GM19023 (cell line): Measurements from ENCODE around the gene CAMK4.
"Not testable (repeated sequence)": the region's sequence is repeated elsewhere in the genome, so short reads cannot be mapped to it uniquely, and the experiment has no call there.

Experiments
- ATAC-seq: cut with Tn5 transposase; IDR thresholded peaks from one replicate; pipeline ENCODE4 v1.9.1; 2021; ENCODE audit warnings: mild to moderate bottlenecking, moderate library complexity; ENCODE audit not compliant: unreplicated experiment

CAMK4 gene

DNA sequence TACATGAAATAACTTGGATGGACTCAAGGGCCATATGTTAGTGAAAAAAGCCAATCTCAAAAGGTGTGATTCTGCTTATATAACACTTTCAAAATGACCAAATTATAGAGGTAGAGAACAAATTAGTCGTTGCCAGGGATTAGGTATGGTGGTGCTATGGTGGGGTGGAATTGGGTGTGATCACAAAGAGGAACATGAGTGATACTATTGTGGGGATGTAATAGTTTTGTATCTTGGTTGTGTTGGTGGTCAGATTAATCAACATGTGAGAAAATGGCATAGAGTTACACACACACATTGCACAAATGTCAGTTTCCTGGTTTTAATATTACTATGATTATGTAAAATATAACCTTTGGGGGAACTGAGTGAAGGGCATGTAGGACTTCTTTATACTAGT, 31.9 kb downstream of the CAMK4 start:
- ATAC-seq = no peak

DNA sequence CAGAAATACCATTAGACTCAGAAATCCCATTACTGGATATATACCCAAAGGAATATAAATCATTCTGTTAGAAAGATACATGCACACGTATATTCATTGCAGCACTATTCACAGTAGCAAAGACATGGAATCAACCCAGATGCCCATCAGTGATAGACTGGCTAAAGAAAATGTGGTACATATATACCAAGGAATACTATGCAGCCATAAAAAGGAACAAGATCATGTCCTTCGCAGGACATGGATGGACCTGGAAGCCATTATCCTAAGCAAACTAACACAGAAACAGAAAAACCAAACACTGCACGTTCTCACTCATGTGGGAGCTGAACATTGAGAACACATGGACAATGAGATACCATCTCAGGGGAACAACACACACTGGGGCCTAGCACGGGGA, 33.4 kb downstream of the CAMK4 start:
- not testable (repeated sequence) for ATAC-seq

DNA sequence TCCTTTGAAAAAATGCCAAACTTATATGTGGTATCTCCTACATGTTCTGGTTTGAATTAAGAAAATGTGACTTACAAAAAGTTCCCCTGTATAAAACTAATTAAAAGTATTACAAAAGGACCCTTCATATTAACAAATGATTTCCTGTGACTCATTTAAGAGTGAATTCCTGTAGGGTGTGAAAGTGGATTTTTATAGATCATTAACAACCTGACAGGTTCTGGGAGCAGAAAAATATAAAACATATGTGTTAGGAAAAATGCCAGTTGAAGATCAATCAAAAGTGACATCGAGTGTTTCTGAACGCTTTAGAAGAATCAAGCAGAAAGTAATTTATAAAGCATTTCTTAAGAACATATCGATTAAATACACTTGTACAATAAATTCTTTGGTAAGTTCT, 35.5 kb downstream of the CAMK4 start:
- no peak for ATAC-seq

DNA sequence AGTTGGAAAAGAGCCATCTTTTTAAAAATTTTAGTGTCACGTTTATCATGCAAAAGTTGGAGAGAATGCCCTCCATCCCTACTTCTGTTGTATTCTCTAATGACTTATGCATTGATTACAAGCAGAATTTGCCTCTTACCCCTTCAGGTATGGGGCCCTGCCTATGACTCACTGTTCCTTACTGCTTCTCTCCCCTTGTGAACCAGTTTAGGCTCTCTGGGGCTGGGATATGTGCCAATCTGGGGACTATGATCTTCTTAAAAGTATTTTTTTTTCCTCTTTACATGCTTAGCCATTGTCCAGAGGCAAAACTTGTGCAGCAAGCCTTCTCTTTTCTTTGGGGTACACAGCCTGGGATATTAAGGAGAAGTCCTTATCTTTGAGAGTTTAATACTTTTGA, 37.4 kb downstream of the CAMK4 start:
- no peak for ATAC-seq

DNA sequence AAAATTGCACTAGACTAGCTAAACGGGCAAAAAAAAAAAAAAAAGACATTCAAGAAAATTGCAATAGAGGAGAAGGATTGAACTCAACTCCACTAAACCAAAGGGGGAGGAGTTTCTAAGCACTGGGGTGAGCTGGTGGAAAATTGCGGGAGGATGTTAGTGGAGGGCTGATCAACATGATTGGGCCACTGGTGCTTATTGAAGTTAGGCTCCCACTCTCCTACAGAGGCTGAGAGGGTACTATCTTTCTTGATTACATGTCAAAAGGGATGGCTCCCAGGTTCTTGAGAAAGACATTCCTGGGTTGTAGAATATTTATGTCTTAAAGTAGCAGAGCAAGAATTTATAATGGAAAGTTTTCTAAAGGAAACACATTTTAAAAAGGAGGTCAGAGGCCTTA, 38.0 kb downstream of the CAMK4 start:
- ATAC-seq = no peak

DNA sequence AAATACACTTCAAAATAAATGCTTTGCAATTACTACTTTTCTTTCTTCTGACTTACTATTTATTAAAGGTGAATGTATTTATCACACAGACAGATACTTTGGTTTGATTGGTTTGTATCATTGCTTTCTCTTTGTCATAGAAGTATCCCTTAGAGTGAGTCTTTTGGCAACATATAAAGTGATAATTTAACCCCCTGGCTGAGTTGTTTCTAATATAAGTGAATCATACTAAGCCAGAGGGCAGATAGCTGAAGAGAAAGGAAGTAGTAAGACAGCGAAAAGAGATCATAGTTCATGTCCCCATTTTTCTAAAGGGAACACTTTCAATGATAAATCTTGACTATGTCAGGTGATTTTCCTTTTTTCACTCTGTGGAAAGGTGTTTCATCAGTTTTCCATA, 38.6 kb downstream of the CAMK4 start:
- ATAC-seq = no peak

DNA sequence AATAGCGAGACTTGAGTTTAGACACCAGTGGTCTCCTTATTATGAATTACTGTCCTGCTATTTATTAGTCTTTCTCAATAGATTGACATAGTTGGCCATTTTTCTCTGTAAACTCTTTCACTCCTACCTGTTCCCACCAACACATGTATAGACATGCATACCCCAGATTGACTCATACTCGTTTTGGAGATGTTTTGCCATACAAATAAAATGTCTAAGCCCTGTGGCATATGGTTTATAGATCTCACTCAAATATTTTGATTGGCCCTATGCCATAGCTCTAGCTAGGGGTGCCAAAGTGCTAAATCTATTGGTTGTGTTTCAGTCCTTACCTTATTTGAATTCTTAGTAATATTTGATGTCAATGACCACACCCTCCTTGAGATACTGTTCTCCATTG, 42.3 kb downstream of the CAMK4 start:
- ATAC-seq = no peak

DNA sequence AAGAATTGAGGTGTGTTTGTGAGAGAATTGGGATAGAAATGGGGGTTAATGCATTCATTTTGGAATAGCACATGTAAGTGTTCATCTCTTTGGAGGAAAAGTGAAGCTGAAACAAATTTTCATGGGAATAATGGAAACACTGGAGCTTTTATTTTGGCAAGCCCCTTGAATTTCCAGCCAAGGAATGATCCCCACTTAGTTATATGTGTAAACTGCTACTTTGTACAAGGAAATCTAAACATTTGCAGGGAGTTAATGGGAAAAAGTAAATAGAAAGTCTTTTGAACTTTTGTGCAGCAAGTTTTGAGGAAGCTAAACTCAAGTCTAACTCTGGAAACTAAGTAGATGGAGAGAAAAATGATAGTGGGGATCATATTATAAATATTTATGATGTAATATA, 44.1 kb downstream of the CAMK4 start:
- ATAC-seq = no peak

DNA sequence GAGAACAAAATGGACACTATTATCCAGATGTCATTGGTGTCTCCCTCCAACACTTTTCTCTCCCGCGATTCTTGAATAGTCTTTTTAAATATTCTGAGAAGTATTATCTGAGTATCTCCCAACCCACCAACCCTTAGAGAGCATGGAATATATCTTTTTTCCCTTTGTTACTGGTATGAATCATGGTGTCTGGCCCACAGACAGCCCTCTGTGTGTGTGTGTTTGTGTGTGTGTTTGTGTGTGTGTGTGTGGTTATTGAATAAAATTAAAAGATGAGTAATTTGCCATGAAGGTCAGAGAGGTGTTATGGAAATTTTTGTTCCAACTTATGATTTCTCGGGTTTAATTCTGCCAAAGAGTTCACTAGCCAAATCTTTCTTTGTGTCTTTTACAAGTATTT, 47.7 kb downstream of the CAMK4 start:
- no peak for ATAC-seq

DNA sequence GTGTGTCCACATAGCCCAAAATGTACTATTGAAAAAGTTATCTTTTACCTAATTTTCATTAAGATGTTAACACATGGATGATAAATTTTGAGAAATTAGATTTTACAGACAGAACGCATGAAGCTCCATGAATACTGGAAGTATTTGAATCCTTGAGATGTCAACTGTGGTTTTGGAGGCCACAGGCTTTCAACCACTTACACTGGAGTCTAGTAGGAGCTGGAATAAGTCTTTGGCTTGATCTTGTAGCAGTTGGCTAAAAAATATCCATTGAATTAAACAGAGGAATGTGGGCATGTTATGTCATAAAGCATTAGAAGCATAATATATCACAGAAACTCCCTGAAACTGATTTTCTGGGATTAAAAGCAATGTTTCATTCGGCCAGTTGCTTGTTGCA, 52.9 kb downstream of the CAMK4 start:
- no peak for ATAC-seq

DNA sequence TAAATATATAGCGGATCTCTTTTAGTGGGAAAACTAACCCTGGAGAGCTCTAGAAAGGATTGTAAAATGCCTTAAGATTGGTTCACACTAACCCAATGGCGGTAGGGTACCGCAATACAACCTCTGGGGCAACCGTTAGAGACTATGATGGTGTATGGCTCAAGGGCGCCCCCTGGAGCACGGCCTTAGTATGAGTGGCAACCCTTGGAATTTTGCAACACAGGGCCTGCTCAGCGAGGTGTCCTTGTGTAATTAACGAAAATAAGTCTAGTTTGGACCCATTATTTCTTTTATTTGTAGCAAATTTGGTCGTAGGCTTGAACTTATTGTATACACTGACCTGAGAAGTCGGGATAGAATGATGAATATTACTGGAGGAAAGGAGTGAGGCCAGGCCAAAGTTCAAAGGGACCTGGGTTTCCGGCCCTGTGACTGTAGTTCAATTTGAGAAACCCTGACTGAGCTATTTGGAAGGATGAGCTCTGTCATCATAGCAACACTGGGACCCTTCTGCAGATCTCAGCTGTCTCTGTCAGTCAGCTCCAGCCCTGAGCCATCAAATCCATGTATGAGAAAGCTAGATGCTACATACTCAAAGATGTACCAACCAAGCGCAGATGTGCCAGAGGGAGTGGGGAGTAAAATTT, 54.8 kb downstream of the CAMK4 start:
- peak; percentile 93 for ATAC-seq

DNA sequence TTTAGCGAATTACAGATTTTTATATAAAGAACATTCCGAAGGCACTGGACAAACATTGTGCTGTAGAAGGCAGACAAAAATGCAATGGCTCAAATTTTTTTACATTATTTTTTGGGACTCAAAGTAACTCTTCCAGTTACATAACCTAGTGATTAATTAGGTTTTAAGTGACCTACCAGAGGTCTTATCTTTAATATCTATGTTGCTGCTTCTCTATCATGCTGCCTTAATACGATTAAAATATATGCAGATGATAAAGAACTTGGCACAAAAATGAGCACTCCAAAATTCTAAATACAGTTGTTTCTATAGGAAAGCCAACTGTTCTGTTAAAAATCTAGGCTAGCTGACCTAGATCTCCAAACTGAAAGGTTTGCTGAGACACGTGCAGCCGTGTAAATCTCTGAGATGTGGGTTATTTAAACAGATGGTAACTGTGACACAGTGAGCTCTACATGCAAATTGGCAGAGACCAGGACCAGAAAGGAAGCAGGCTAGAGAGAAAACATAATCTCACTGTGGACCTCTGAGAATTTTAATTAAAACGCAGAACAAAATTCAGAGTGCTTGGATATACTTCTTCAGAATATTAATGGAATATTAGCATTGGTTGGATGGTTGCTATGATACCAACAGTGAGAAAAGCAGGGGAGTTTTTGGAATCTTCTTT, 56.2 kb downstream of the CAMK4 start:
- ATAC-seq = peak; percentile 62

DNA sequence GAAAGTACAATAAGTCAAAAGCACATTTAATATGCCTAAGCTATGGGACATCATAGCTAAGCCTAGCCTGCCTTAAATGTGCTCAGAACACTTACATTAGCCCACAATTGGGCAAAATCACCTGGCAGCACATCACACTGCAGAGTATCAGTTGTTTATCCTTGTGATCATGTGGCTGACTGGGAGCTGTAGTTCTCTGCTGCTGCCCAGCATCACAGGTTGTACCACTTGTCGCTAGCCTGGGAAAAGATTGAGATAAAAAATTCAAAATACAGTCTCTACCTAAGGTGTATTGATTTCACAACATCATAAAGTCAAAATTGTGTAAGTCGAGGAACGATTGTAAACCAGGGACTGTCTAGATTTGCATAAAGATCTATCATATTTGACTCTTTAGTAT, 58.6 kb downstream of the CAMK4 start:
- no peak for ATAC-seq

DNA sequence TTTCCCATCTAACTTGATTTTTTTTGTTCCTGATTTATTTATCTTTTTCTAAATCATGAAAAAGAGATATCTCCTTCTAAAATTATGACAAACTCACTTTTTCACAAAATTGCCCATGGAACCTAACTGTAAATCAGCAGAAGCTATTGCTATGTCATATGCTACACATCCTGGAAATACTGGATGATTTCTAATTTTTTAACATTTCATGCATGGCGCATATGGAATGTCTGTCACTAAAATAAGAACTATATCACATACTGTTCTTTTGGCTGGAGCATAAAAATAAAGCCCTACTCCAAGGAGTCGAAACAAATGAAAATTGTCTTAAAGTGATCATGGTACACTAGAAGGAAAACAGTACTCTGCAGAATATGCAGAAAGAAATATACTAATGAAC, 60.6 kb downstream of the CAMK4 start:
- ATAC-seq = no peak

DNA sequence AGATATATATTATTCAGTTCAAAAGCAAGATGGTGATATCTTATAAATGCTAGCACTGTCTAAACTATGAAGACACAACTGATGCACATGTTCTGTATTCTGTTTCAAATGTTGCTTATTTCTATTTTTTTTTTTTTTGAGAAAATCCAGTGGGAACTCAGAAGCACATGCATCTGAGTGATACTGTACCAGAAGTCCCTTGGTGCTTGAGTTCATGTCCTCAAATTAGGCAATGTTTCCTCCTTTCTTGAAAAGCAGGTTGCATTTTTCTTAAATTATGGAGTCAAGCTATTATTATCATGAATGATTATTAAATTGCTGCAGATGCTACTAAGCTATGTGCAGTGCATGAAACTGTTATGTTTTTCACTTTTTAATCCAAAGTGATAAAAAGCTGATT, 70.4 kb downstream of the CAMK4 start:
- ATAC-seq = no peak

DNA sequence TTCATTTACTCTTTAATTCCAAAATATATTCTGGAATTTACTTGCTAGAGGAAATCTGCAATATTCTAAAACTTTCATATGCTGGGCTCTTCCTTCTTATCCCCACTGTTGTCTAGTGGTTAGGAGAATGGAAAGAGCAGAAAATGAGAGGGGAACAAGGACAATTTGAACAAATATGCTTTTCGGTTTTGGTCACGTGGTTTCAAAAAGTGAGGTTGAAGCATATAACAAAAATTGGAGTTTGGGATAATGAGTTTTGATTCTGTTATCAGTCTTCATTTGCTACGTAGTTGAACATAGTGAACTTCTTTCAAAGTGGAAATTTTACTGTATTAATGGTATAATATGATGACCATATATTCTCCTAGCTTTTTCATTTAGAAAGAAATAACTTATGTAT, 71.5 kb downstream of the CAMK4 start:
- ATAC-seq = no peak

DNA sequence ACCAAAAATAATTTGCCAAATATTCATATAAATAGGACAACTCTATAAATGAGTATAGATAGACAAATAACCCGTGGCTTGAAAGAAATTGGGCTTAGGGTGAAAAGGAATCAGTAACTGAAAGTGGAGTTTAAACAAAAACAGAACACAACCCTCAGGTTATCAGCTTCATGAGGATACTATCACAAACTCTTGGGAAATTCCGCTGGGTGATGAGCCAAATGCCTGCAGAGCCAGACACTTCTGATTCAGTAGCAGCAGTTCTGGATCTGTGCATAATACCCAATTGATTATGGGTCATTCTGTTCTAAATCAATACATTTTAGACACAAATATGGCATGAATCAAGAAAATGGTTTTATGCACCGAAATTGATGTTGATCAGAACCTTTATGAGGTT, 72.4 kb downstream of the CAMK4 start:
- ATAC-seq = no peak

DNA sequence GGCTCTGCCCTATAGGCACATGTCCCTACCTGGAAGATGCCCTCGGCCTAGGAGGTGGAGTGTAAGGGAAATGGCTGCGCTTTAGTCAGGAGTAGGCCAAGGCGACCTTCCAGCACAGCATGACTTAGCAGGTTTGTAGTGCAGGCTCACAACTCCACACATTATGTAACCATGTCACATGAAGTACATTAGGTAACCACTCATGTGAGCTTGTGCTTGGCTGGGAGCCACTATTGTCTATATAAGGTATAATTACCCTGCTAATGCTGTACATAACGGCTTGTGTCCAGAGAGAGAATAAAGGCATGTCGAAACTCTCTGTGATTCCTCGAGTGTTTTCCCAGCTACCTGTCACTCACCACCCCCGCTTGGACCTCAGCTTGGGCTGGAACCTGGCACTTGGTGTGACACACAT, 74.9 kb downstream of the CAMK4 start:
- ATAC-seq = no peak

DNA sequence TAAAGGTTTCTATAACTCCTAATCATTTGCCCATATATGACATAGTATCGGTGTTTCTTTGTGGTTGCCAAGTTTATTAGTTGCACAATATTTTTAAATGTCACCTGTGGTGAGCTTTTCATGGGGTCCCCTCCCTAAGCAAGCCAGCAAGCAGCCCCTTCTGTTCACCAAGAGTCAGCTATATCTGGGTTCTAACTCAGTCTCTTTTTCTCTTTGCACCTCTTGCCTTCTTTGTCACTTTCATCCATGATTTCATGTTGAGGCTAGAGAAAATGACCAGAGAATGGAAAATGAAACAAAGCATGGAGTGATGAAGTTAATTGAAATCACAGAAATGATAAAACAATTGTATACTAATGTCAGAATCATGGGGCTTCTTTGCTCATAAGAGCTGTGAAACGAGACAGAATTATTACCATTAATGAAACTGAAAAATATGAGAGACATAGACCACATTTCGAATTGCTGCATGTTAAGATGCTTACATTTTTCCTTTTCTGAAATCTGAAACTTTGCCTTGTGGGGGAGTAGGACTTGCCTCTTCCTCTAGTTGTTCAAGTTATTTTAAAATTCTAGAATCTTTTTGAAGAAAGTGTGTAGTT, 75.7 kb downstream of the CAMK4 start:
- no peak for ATAC-seq

DNA sequence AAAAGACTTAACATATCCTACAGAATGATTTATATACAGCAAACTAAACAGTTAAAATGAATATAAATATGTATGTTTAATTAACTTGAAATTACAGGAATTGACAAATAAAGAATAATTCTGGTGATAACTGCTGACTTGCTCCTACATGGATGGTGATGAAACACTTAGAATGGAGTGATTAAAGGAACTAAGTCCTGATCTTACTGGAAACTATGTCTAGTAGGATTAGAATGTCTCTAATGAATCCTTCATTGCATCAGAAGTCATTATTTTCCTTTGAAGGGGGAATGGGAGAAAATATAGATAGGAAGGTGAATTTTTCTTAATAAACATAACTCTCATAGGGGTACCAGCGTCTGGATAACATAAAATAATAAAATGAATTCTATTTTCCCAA, 77.1 kb downstream of the CAMK4 start:
- ATAC-seq = no peak

DNA sequence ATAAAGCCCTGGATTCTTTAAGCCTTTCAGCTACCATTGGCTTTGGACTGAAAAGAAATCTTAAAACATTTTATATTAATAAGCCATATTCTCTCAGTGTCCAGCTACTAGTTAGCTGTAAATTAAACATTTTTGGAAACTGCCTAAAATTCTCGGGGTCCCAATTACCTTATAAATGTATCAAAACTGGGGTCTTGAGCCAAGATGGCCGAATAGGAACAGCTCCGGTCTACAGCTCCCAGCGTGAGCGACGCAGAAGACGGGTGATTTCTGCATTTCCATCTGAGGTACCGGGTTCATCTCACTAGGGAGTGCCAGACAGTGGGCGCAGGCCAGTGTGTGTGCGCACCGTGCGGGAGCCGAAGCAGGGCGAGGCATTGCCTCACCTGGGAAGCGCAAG, 77.9 kb downstream of the CAMK4 start:
- not testable (repeated sequence) for ATAC-seq

DNA sequence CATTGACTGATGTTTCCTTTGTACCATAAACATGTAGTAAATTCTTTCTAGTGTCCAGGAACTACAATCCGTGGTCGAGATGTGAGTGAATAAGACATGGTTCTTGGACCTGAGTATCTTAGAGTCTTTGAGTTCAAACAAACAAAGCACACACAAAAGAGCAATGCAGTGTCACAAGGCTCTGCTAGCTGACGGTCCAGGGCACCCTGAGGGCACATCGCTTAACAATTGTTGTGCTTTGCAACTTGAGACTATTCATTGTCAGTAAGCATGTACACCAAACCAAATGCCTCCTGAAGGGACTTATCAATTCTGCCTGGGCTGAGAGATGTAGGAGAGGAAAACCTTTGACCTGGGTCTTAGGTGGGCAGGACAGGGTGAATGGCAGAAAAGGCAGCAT, 84.8 kb downstream of the CAMK4 start:
- ATAC-seq = no peak

DNA sequence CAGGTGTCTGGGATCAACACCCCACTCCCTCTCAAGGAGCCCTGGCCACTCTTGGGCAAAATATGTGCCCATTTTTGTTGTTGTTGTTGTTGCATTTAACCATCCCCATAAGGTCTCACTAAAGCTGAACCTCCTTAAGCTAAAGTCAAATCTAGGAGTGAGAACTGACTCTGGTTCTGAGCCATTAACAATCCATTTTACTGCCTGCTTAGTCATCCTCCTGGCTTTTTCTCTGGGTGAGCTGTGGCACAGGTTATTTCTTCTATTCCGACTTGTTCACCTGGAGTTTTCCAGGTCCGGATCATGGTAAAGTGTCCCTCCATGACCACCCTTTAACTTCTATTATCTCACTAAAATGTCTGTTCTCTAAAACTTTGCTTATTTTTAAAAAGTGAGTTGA, 85.2 kb downstream of the CAMK4 start:
- ATAC-seq = no peak
